ENCODE measurements around the gene TBC1D30. TPM values are rescaled to one million over a fixed set of nuclear protein-coding genes. Genes with fewer than 3 reads are reported as not detected.

Gene TBC1D30
- total RNA-seq, 1 experiment from 2014 or later, result 8.9 TPM

DNA sequence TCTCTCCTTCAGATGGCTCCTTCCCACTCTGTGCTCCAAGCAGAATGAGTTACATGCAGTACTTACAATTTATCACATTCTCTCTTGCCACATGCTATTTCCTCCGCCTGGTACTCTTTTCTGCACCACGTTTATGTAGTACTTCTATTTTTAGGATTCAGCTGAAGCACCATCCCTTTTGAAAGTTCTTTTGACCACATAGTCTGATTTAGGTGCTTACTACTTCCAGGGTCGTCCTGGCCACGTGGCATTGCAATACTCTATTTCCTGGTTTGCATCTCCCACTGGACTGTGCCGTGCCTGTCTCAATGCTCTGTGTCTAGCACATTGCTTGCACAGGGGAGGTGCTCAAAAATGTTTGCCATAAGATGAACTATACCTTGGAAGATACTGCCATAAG lies 16.3 kb upstream of the TBC1D30 start:
- H3K27me3 ChIP-seq (ENCODE audit: control insufficient read depth, insufficient read depth, low read length), result no peaks in the 10 kb centered on the region
- BruUV-seq (replicated peaks), result no TSS peak
- ATAC-seq (no peak), DNase-seq (ENCODE audit: low read depth, low spot score) (no peak)
- H3K27ac ChIP-seq (ENCODE audit: low read length), result no peak overlapping the region
- TF ChIP-seq, protein P1, sequence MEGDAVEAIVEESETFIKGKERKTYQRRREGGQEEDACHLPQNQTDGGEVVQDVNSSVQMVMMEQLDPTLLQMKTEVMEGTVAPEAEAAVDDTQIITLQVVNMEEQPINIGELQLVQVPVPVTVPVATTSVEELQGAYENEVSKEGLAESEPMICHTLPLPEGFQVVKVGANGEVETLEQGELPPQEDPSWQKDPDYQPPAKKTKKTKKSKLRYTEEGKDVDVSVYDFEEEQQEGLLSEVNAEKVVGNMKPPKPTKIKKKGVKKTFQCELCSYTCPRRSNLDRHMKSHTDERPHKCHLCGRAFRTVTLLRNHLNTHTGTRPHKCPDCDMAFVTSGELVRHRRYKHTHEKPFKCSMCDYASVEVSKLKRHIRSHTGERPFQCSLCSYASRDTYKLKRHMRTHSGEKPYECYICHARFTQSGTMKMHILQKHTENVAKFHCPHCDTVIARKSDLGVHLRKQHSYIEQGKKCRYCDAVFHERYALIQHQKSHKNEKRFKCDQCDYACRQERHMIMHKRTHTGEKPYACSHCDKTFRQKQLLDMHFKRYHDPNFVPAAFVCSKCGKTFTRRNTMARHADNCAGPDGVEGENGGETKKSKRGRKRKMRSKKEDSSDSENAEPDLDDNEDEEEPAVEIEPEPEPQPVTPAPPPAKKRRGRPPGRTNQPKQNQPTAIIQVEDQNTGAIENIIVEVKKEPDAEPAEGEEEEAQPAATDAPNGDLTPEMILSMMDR (IDR thresholded peaks at IDR 0.05), result no peak
- TF ChIP-seq, protein P2, sequence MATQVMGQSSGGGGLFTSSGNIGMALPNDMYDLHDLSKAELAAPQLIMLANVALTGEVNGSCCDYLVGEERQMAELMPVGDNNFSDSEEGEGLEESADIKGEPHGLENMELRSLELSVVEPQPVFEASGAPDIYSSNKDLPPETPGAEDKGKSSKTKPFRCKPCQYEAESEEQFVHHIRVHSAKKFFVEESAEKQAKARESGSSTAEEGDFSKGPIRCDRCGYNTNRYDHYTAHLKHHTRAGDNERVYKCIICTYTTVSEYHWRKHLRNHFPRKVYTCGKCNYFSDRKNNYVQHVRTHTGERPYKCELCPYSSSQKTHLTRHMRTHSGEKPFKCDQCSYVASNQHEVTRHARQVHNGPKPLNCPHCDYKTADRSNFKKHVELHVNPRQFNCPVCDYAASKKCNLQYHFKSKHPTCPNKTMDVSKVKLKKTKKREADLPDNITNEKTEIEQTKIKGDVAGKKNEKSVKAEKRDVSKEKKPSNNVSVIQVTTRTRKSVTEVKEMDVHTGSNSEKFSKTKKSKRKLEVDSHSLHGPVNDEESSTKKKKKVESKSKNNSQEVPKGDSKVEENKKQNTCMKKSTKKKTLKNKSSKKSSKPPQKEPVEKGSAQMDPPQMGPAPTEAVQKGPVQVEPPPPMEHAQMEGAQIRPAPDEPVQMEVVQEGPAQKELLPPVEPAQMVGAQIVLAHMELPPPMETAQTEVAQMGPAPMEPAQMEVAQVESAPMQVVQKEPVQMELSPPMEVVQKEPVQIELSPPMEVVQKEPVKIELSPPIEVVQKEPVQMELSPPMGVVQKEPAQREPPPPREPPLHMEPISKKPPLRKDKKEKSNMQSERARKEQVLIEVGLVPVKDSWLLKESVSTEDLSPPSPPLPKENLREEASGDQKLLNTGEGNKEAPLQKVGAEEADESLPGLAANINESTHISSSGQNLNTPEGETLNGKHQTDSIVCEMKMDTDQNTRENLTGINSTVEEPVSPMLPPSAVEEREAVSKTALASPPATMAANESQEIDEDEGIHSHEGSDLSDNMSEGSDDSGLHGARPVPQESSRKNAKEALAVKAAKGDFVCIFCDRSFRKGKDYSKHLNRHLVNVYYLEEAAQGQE (IDR thresholded peaks at IDR 0.05; ENCODE audit: insufficient read depth in 1 of 2, low read depth in 2 of 2, low read length in 1 of 2), result no peak
- TF ChIP-seq TCF7L2 (IDR thresholded peaks at IDR 0.05; ENCODE audit: low read depth, low read length), result no peak
- no peak for TF ChIP-seq SIN3A (IDR thresholded peaks at IDR 0.05; ENCODE audit: borderline replicate concordance, insufficient read depth, low read depth, low read length)
- TF ChIP-seq POLR2AphosphoS5 (IDR thresholded peaks at IDR 0.05; ENCODE audit: low read depth, low read length), result no peak
- CTCF ChIA-PET, result no interaction called here
- H3K36me3 ChIP-seq (ENCODE audit: control insufficient read depth, insufficient read depth, low read length), result no peaks in the 10 kb centered on the region
- in situ Hi-C loops (cut with HindIII; ENCODE audit: low pct_unique_long_range_greater_than_20kb, low sequenced_read_pairs) (no loop called here), intact Hi-C loops (cut with micrococcal nuclease; ENCODE audit: unreplicated experiment) (no loop called here)
- POLR2A ChIA-PET, result no interaction called here
- no peaks in the 10 kb centered on the region for H3K9me3 ChIP-seq (ENCODE audit: control insufficient read depth, insufficient read depth, low read depth, low read length)
- no peaks in the 10 kb centered on the region for H3K4me1 ChIP-seq (ENCODE audit: control insufficient read depth, insufficient read depth, low read length)
- H3K4me3 ChIP-seq (ENCODE audit: low read depth in 2 of 2, low read length in 2 of 2), result no peak overlapping the region

DNA sequence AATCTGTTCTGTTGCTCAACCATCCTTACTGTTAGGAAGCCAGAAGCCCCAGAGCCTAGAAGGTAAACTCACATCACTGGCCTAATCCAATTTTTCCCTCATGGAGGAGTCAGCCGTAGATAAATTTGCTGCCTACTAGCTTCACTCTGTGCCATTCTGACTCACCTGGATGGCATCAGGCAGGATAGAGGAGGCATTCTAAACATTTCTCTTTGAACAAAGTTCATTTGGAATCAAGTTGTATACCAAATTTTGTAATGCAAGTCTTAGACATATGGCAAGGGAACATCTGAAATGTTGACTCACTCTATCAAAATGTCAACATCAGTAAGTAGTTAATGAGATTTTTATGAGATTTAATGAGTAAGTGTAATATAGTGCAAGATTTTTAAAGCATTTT lies 13.6 kb upstream of the TBC1D30 start:
- BruUV-seq (replicated peaks), result no TSS peak
- CTCF ChIA-PET, result interaction anchor here (0.6 to 0.7 kb wide), 2 partner anchors 30 to 315 kb away, joined by 4 read pairs; no protein-coding TSS in a partner anchor
- no peak overlapping the region for H3K27ac ChIP-seq (ENCODE audit: low read length)

More for the DNA sequence above, 13.6 kb upstream of the TBC1D30 start:
- in situ Hi-C loops (cut with HindIII; ENCODE audit: low pct_unique_long_range_greater_than_20kb, low sequenced_read_pairs), result no loop called here
- intact Hi-C loops (cut with micrococcal nuclease; ENCODE audit: unreplicated experiment), result no loop called here
- H3K4me3 ChIP-seq (ENCODE audit: low read depth in 2 of 2, low read length in 2 of 2), result no peak overlapping the region
- H3K4me1 ChIP-seq (ENCODE audit: control insufficient read depth, insufficient read depth, low read length), result no peaks in the 10 kb centered on the region
- POLR2A ChIA-PET, result no interaction called here
- H3K27me3 ChIP-seq (ENCODE audit: control insufficient read depth, insufficient read depth, low read length), result no peaks in the 10 kb centered on the region
- H3K9me3 ChIP-seq (ENCODE audit: control insufficient read depth, insufficient read depth, low read depth, low read length), result no peaks in the 10 kb centered on the region
- H3K36me3 ChIP-seq (ENCODE audit: control insufficient read depth, insufficient read depth, low read length), result no peaks in the 10 kb centered on the region
- ATAC-seq, result no peak
- TF ChIP-seq, protein P1 (IDR thresholded peaks at IDR 0.05), result no peak
- TF ChIP-seq, protein P2 (IDR thresholded peaks at IDR 0.05; ENCODE audit: insufficient read depth in 1 of 2, low read depth in 2 of 2, low read length in 1 of 2), result no peak
- TF ChIP-seq TCF7L2 (IDR thresholded peaks at IDR 0.05; ENCODE audit: low read depth, low read length) (no peak), POLR2AphosphoS5 (IDR thresholded peaks at IDR 0.05; ENCODE audit: low read depth, low read length) (no peak), SIN3A (IDR thresholded peaks at IDR 0.05; ENCODE audit: borderline replicate concordance, insufficient read depth, low read depth, low read length) (no peak)
- DNase-seq (ENCODE audit: low read depth, low spot score), result no peak

All from Panc1 (cell line).